ENCODE data around the gene KCNK18.

KCNK18 gene

DNA sequence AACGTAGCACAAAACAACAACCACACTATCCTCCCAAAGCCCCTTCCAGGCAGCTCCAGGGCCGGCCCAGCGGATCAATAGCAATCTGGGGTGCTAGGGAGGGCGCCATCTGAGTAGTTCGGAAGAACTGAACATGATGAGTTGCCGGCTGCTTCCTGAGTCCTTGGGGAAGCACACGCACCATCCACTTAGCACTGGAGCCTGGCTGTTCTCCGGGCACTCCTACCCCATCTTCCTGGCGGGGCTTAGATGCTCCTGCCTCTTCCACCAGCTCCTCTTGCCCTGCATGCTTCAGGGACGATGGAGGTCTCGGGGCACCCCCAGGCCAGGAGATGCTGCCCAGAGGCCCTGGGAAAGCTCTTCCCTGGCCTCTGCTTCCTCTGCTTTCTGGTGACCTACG, at the start of gene KCNK18:
KCNK18 (plus strand) TSS at position 301 of the 400 bp plus-strand sequence; CDS start at position 301, 0 bp downstream.
- FAIRE-seq, result no peak

DNA sequence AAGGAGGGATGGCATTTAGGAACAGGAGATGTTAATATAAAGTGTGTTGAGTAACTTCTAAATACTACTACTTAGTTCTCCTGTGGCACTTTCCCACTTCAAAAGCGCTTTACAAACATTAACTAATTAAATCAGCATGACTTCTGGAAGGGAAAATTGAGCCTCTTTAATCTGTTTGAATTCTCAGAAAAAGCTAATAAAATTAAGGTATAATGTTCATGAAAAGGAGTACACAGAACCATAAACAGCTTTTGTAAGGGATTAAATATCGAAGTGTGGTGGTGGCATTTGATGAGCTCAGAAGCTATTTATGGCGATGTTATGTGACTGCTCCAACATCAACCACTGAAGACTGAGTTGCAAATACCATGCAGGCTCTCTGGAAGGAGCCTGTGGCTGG, 49.0 kb upstream of the KCNK18 start:
- no peak for FAIRE-seq

DNA sequence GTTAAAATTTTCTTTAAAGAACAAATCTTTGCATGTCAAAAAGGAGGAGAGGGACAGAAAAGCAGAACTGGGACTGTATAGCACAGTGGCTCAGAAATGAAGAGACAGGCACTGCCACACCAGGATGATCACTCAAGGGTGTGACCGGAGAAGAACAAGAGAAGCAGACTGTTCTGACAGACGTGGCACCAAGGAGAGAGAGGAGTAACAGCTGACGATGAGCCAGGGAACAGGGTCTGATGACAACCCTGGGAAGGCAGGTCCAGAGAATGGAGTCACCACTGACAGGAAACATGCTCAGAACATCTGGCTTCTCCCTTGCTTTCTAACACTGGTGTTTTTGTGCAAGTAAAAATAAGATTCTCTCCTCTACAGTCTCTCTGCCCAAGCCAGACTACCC, 44.6 kb upstream of the KCNK18 start:
- no peak for FAIRE-seq

DNA sequence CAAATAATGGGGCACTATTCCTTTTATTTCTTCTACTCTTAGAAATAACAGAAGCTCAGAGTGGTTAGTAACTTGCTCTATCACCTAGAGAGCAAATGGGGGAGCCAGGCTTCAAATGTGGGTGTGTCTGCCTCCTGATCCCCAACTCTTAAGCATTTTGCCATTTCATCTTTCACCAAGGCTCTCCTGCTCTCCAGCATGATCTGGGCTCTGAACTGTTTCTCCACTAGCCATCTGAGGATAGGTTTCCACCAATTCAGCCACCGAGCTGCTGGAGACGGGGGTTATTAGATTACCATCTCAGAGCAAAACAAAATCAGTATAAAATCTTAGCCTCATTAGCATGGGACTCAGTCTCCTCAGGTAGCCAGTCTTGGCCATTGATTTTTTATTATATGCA, 39.0 kb upstream of the KCNK18 start:
- FAIRE-seq, result no peak

DNA sequence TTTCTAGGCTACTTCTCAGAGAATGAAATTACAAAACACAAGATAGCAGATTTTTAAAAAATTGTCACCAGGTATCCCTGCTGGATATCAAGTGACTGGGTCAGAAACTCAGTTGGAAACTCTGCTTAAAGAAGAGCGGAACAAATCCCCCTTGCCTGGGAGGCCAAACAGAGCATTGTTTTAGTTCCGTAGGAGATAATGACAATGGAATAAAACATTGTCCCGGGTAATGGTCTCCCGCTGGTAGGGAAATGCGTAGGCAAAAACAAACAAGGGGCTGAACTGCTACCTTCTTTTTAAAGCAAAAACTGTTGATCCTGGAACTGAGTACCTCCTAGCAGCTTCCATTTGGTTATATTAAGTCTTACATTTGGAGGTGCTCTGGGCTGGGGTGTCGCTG, 37.9 kb upstream of the KCNK18 start:
- FAIRE-seq, result no peak

DNA sequence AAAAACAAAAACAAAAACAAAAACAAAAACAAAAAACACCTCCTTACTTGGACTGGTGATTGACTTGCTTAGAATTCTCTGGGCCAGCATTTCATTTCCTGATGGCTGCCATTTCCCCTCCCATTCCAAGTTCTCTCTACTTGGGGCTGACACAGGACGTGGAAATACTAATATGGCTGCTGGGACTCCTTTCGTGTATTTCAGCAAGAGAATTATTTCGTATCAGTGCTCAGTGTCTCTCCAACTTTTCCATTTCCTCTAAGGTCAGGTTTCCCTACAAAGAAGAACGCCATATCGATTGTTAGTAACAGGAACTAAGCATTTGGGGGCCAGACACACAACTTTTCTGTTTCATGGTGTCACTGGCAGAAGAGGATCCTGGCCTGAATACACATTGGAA, 36.7 kb upstream of the KCNK18 start:
- no peak for FAIRE-seq

DNA sequence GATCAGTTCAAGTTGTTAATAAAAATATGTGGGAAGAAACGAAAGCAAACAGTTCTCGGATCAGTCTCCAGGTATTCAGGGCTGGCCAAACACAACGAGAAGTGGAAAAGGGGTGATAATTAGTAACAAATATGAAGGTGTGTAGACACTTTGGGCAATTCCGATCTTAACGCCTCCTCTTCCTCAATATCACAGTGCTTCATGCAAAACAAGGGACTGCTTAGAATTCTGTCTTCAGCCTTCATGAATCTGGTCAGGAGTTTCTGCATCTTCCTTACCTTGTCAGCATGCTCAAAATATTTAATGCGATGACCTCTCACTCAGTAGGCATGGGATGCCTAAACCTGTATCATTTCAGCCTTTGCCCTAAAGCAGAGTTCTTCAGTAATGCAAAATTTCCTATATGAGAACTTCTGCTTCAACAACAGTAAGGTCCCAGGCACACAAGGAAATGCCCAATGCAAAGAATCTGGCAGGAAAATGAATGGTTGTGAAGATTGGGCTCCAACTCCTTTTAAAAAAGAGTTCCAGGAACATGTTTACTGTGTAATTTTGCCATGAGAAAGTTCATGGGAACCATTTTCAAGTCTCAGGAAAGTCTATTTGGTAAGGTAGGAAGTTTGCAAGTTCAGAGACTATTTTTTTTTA, 35.8 kb upstream of the KCNK18 start:
- FAIRE-seq, result no peak

DNA sequence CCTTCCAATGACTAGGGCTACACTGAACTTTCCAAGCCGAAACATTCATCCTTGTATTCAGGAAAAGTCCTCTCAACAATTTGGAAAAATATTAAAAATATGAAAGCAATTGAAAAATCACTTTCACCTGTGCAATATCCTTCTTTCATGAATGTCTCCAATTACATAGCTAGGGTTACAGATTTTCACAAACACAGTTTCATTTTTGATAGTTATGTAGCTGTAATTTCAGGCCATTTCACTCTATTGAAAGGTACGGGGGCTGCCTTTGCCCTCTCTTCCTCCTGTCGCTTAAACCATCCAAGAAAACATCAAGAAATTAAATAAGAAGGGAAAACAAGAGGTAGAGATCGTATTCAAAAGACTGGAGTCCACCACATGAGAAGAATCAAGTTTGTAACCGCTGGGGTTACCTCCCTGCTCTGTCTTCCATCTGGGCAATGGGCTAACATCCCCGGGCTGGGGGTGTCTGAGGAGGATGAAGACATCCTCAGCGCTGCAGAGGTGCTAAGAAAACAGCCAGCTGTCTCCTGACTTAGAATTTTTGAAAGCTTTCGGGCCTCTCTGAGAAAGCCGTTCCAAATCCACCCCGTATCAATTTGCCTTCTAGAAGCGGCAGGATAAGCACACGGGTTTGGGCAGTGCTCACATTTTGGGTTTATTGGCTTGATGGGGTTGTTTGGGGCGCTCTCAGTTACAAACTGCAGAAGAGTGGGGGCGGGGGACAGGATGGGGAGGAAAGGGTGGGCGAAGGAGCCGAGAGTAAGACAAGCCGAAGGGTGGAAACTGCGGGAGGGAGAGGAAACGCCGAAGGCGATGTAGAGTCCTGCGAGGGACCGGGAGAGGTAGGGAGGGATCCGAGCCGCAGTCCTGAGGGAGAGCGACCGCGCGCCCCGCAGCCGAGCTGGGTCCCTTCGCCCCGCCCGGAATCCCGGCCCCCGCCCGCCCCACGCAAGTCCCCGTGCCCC, 34.9 kb upstream of the KCNK18 start:
- FAIRE-seq, result no peak

DNA sequence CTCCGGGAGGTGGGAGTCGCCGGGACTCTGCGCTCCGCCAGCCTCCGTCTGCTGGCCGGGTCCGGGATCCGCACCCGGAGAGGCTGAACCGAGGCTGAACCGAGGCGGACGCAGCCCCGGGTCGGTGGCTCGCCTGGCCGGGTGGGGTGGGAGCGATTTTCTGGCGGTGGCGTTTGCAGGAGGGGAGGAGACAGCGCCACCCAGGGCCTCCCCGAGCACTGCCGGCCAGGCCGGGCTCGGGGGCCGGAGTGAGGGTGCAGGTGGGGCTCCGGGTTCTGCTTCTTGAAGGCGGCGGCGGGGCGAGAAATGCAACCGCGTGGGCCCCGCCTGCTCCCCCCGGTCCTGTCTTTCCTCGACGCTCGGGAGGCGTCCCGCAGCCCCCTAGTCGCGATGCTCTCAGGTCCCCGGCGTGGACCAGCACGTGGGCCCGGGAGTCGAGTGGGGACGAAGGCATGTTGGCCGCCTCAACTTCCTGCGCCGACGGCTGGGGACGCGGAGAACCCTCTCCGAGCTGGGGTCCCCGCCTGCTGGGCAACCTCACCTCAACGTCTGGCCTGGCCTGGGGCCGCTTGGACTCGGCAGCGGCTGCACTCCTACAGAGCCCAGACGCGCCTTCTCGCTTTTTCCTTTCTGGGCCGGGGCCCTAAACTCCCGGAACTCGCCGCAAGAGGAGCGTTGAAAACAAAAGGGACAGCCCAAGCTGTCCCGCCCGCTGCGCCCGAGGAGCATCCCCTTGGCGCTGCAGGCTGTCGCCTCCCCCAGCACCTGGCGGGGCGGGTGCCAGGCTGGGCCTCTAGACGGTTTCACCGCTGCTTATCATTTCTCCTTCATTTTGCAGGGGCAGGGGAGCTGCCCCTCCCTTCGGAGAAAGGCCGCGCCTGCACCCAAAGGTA, 34.0 kb upstream of the KCNK18 start:
- no peak for FAIRE-seq

DNA sequence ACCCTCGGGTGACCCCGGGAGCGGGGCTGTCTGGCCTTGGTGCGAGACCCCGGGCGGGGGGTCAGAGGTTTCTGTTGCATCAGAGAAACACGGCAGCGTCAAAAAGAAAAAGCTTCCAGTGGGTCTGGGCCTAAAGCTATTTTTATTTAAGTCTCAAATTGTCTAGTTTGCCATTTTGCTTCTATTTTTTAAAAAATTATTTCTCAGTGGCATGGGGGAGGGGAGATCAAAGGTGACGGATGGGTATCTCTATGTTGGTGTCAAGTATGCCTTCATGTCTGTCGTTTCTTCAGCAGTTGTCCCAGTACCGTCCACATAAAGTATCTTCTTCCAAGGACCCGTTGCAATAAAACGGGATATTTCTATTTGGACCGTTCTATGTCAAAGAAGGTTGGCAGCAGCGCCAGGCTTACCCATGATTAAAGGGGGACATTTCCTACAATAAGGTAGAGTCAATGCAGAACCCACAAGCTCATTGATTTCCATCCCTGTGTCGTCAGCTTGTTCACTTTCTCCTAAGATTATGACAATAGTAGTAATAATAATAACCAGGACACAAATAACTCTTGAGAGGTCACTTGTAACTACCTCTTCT, 33.2 kb upstream of the KCNK18 start:
- no peak for FAIRE-seq

DNA sequence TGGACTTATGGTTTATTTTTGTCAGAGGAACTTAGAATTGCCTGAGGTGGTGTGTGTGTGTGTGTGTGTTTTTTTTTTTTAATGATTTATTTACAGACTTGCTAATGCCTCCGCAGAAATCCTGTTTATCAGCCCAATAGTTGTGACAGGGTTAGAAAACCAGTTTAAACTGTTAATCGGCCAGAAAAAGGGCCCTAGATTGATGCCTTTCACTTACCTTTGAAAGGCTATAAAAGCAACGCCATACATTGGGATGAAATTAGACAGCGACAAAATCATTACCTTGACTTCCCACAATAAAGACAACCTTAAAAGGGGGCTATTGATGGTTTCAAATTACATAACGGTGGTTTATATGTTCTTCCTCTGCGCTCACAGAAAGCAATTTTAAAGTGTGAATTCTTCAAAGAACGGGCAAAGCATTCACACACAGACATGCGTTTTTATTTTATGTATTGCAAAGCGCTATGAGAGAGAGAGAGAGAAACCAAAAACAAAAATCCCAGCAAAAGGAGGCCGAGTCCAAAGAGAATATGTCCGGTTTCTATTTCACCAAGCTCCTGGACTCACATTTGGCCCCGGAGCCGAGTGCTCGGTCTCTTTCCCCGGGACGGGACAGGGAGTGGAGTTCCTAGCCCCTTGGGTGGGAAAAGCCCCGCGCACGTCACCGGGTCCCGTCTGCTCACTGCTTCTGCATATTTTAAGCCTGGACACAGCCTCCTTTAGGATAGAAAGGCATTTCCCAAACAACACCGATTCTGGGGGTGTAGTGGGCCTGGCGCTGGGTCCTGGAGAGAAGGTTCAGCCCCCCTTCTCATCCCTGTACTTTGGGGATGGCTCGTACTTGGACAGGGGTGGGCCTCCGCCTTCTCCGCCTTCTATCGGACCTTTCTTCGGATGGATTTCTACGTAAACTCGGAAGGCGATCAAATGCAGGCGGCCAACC, 32.4 kb upstream of the KCNK18 start:
- no peak for FAIRE-seq

DNA sequence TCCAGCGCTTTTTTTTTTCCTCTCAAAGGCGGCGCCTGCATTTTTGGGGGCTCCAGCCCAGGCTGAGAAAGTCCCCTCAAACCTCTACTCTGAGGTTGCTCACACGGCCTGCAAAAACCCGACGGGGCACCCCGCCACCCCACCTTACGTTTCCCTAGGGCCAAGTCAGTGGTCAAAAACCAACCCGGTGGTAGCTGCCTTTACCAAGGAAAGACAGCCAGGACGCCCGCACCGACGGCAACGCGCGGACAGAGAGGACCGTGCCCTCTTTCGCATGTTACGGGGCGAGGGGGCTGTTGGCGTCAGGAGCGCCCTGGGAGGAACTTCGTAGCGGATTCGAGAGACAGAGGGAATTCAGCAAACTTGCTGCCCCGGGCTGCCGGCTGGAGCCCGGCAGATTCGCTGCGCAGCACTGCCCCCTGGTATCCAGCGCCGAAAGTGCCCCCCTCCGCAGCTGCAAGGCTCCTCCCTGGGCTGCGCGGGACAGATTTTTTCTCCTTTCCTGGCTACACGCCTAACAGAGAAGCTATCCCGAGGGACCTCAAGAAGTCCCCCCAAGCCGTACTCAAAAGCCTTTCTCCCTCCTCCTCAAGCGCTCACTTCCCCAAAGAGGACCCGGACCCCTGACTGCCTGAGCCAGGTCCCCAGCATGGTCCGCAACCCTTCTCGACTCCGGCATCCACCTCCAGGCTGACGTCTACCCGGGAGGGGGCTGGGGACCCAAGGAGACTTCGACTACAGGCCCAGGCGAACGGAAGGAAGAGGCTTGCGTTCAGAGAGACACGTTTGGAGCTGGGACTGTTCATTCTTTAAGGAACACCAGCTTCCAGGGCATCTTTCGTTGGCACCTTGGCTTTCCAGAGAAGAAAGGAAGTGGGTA, 31.5 kb upstream of the KCNK18 start:
- no peak for FAIRE-seq

DNA sequence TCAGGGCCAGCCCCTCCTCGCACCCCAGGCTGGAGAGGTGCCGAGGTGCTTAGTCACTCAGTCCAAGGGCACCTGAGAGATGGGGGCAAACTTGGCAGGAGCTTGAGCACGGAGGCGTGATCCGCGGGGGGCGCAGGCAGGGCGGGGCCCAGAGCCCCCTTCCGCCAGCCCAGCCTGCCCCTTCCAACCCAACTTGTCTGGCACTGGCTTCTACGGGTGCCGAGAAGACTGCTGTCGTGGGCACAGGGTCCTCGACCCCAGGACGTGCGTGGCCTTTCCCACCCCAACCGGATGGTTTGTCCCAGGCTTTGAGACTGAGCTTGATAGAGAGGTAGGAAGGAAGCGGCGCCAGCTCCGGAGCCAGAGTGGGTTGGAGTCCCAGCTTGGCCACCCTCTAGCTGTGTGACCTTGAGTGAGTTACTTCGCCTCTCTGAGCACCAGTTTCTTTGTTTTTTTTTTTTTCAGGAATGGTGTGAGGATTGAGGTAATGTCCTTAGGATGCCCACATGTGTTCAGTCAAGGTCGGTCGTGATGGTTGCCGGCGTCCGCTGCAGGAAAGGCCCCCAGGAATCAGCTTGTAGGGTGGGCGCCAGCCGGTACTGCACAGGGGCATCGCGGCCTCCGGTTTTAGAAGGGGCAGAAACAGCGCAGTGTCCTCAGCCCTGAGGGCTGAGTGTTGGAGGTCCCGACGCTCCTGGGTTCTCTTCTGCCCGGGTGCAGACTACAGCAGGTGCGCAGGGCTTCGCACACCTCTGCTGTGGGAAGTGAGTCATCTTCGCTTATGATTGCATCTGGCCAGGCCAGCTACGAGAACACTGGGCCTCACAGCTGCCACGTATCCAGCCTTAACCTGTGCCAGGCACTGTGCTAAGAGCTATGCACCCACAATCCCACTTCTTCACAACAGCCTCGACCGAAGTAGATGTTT, 30.6 kb upstream of the KCNK18 start:
- FAIRE-seq, result no peak

DNA sequence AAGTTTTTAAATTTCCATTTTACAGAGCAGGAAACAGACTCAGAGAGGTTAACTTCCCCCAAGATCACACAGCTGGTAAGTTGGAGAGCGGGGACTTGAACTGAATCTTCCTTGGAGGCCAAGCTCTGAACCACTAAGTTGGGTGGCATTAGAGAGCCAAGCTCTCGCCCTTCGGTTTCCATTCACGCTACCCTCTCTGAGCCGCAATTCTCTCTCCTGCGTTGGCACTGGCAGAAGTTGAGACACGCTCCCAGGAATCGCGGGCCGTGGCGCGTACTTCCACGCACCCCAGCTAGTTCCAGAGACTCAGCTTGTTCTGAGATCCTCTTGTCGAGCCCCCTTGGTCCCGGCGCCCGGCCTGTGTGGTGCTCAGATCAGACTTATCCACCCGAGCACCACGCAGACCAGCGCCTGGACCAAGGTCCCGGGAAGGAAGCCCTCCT, 29.9 kb upstream of the KCNK18 start:
- no peak for FAIRE-seq

DNA sequence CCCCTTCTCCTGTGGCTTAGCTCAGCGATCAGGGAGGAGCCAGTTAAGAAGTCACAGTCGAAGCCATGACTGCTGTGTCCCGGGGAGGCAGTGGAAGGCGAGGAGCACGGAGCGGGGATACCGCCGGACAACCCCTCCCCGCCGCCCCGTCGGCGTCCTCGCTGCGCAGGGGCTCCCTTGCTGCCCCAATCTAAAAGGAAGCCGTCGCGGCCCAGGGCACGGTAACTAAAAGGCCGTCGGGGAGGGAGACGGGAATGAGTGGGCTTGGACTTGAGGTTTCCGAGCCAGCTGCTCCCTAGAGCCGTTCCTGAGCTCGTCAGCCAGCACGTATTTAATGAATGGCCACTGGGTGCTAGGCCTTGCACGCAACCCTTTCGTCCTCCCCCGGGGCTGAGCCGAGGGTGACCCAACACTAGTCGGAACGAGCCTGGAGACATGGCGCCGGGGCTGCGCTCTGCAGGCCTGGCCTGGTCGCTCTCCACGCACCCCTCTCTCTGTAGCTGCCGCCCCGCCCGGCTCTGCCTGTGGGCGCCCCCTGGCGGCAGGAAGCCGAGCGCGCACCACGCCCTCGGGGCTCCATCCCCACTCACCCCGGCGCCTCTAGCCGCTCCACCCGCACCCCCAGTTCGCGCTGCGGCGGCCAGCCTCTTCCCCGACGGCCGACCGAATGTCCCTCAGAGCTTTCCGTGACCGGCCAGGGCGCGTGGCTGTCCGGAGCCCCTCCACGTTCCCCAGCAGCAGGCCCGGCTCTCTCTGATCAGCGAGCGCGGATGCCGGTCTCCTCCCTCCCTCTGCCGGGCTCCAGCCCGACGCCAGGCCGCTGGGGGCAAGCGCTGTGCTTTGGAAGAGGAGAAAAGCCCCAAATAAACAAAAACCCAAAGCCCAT, 29.3 kb upstream of the KCNK18 start:
- no peak for FAIRE-seq

DNA sequence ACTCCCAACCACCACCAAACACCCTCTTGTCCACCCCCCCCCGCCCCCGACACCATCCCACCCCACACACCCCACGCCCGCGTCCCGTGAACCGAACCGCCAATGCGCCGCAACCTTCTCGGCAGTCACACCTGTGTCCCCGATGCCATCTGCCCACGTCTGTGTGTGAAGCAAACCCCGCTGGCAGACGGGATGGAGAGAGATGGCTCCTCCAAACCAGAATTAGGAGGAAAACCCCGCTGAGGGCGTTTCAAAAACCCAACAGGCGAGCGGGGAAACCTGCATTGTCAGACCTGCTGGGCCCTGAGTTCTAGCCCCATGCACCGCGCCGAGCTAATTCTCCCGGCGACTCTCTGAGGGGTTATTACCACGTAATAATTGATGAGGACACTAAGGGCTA, 28.6 kb upstream of the KCNK18 start:
- no peak for FAIRE-seq

DNA sequence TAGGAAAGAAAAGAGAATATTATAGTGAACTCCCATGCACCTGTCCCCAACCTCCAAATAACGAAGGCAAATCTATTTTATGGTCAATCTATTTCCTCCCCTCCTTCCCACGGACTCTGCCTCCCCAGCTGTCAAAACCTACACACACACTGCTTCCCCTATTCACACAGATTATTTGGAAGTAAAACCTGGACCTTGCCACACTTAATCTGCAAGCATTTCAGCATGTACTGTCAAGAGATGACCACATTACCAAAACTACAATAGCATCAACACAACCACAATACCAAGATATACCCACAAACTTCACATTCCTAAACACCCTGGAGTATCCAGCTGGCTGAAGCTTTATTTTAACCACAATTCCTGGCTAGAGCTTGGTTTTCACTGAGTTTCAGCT, 27.8 kb upstream of the KCNK18 start:
- no peak for FAIRE-seq

DNA sequence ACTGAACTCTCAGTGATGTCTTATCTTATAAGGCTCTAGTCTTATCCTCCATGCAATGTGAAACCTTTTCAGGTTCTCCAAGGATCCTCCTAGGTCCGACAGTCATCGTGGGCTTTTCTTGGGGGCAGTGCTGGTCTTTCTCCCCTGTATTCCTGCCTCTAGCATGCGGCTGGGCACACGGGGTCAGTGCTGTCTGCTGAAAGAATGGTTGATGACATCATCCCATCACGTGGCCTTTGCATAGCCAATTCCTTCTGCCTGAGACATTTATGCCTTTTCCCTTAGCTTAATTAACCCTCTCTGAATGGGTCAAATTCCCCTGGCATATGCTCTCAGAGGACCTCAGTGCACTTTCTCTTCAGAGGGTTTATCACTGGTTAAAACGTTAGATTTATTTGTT, 27.0 kb upstream of the KCNK18 start:
- no peak for FAIRE-seq

All from islet of Langerhans (tissue), 1 donor.